Lower leg skin (tissue), 4 donors: Measurements from ENCODE around the gene MFSD6. TPM values are rescaled to one million over a fixed set of nuclear protein-coding genes. Genes with fewer than 3 reads are reported as not detected.
A peak's percentile ranks its signal among the peaks of the same experiment; 100 is the strongest.

Experiments
- DNase-seq, 2 donors: peaks; one replicate each; pipeline ENCODE4 v3.0.0-alpha.2; 2019; ENCODE audit warnings: low spot score in 2 of 2
- H3K4me3 ChIP-seq: fragments of 200-600 bp; sonication (generic); 2 replicates; pipeline ENCODE4 v1.5.1; 2017; ENCODE audit warnings: mild to moderate bottlenecking, low read depth; ENCODE audit not compliant: poor library complexity, severe bottlenecking
- CTCF ChIP-seq, 3 donors: fragments of 450-650 bp; IDR thresholded peaks; one replicate each; pipeline ENCODE4 v1.5.1; 2016; ENCODE audit warnings: antibody characterized with exemption in 3 of 3, mild to moderate bottlenecking in 3 of 3, moderate library complexity in 2 of 3
- POLR2A ChIP-seq, 2 donors: fragments of 450-650 bp; IDR thresholded peaks; one replicate each; pipeline ENCODE4 v1.6.1; 2016 to 2017; ENCODE audit warnings: antibody characterized with exemption in 2 of 2, mild to moderate bottlenecking in 1 of 2, moderate library complexity in 1 of 2
- WGBS, 2 donors: methylation state at CpG; one replicate each; pipeline ENCODE4 v1.1.5; 2018; 5-methylcytosine and 5-hydroxymethylcytosine counted together
- intact Hi-C: fragments of 100-400 bp; cut with DNase I; formaldehyde crosslinking; loops from one replicate; pipeline ENCODE4 v1.15.0; 2023; ENCODE audit warnings: low total_unique reads
- total RNA-seq, 4 donors: library from RNA; depleted of rRNA; stranded (reverse); fragments of >200 nt; gene quantifications; one replicate each; pipeline ENCODE4 v1.1.0, GENCODE V29; 2016

Gene MFSD6
- total RNA-seq, 4 donors from 2014 or later: 184 to 265 (median 208) TPM

DNA sequence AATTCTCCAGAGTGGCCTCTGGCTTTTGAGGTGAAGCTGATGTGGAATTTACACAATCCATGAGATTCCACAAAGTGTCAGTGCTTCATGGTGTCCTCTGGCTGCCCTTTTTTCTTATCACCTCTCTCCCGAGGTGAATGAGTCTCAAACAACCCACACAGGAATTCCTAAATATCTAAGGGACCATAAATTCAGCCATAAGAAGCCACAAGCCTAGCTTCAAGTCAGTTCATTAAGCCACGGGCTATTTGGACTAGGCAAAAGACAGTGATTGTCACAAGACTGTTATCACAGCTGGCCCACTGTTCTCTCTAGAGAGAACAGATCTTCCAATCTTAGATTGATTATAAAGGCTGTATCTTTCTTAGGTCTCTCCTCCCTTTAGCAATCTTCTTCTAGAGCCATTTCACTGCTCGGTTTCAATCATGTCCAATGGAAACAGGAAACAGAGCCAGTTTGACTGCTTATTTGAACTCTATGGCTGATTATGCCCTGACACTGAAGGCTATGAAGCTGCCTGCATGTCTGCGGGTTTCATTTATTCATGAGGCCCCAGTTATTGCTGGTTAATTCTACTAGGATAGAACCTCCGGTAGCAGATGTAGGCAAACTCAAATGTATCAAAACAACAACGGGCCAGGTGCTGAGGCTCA lies 122.2 kb downstream of the MFSD6 start:
- TF ChIP-seq CTCF (IDR thresholded peaks at IDR 0.05) (no peak), POLR2A (IDR thresholded peaks at IDR 0.05) (no peak)
- no peak overlapping the region for H3K4me3 ChIP-seq
- intact Hi-C loops: loop anchor here (10.0 kb wide), 1 partner anchor 124 kb away; no protein-coding TSS in a partner anchor
- WGBS, 2 donors: 30 to 33% methylated on average over 6 of the region's 6 CpGs
- DNase-seq: no peak

DNA sequence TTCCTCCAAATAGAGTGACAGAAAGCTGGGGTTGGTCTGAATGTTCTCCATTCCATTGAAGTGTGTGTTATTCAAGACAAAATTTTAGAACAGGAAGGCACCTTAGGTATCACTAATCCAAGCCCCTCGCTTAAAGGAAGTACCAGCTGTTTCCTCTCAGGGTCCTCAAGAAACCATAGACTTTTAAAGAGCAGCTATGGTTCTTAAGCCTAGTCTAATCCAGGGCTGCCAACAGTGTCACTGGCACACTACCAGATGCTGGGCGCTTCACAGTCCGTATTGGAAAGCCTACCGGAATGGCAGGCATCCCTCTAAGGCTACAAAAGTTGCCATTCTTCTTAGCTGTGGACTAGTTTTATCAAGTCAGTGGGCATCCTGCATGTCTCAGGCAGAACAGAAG lies 124.4 kb downstream of the MFSD6 start:
- 52 to 58% methylated on average over 4 of the region's 4 CpGs for whole genome bisulfite sequencing, 2 donors
- TF ChIP-seq POLR2A (IDR thresholded peaks at IDR 0.05): no peak
- TF ChIP-seq CTCF (IDR thresholded peaks at IDR 0.05): no peak
- intact Hi-C loops: loop anchor here (10.0 kb wide), 1 partner anchor 122 kb away; no protein-coding TSS in a partner anchor
- no peak overlapping the region for H3K4me3 ChIP-seq
- DNase-seq: no peak

- no peak for DNase-seq
- 45 to 53% methylated on average over 10 of the region's 10 CpGs for WGBS, 2 donors
- no peak for TF ChIP-seq POLR2A (IDR thresholded peaks at IDR 0.05)
- TF ChIP-seq CTCF (IDR thresholded peaks at IDR 0.05): no peak
- H3K4me3 ChIP-seq: peak overlapping the region; percentile 62
- intact Hi-C loops: loop anchor here (10.0 kb wide), 1 partner anchor 121 kb away; no protein-coding TSS in a partner anchor
These were observed 125.2 kb downstream of the MFSD6 start for GRCh38 chr2:190533175-190533967.

DNA sequence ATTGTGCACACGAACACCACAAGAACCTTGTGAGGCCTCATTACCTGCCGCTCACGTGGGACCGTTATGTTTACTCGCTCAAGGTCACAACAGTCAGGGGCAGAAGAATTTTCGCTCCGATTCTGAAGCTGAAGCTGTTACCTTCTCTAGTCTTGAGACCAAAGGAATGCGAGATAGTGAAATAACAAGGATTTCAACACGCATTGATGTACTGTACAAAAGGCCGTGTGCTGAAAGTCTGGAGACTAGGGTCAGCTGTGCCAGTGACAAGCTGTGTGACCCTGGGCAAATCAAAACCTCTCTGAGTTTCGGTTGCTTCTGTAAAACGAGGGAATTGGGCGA lies 125.8 kb downstream of the MFSD6 start:
- no peak for DNase-seq
- WGBS, 2 donors: 3 to 12% methylated on average over 13 of the region's 13 CpGs
- intact Hi-C loops: loop anchor here (10.0 kb wide), 1 partner anchor 121 kb away; no protein-coding TSS in a partner anchor
- no peak for TF ChIP-seq POLR2A (IDR thresholded peaks at IDR 0.05)
- TF ChIP-seq CTCF (IDR thresholded peaks at IDR 0.05): no peak
- peak overlapping the region; percentile 62 for H3K4me3 ChIP-seq

GRCh38 chr2:190534310-190535120 lies 126.4 kb downstream of the MFSD6 start, which contains the start of gene NEMP2:
TSS of gene NEMP2 (minus strand) at chr2:190534722. CDS start at chr2:190534655, 67 bp downstream.
- 0% methylated on average over 26 to 65 of the region's 92 CpGs for WGBS, 2 donors
- DNase-seq: peak; percentile 53 to 94
- intact Hi-C loops: loop anchor here (10.0 kb wide), 1 partner anchor 120 kb away; no protein-coding TSS in a partner anchor
- peak within 1 kb of the TSS; percentile 62 for H3K4me3 ChIP-seq
- TF ChIP-seq CTCF (IDR thresholded peaks at IDR 0.05): no peak
- TF ChIP-seq POLR2A (IDR thresholded peaks at IDR 0.05): no peak
